Stimulated activated CD8-positive, alpha-beta memory T cell treated with anti-CD3 and anti-CD28 coated beads, Interleukin-15, amount 100 ng/mL, for 48 hours (primary cell): ENCODE data around the gene CCDC57.
A peak's percentile ranks its signal among the peaks of the same experiment; 100 is the strongest.

Source experiments
- DNase-seq, 2 donors: peaks; one replicate each; pipeline ENCODE4 v3.0.0-alpha.2; 2020; ENCODE audit warnings: low read depth in 2 of 2

The CCDC57 gene

DNA sequence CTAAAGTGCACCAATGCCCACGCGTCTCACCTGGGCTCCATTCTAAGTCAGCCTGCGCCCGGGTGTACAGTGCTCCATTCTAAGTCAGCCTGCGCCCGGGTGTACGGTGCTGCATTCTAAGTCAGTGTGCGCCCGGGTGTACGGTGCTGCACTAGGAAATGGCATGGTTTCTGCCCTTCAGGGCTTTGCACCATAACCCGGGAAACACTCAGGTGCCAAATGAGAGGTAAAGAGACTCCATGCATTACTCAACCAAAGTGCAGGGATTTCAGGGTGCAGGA lies 85.4 kb downstream of the CCDC57 start:
- no peak for DNase-seq

DNA sequence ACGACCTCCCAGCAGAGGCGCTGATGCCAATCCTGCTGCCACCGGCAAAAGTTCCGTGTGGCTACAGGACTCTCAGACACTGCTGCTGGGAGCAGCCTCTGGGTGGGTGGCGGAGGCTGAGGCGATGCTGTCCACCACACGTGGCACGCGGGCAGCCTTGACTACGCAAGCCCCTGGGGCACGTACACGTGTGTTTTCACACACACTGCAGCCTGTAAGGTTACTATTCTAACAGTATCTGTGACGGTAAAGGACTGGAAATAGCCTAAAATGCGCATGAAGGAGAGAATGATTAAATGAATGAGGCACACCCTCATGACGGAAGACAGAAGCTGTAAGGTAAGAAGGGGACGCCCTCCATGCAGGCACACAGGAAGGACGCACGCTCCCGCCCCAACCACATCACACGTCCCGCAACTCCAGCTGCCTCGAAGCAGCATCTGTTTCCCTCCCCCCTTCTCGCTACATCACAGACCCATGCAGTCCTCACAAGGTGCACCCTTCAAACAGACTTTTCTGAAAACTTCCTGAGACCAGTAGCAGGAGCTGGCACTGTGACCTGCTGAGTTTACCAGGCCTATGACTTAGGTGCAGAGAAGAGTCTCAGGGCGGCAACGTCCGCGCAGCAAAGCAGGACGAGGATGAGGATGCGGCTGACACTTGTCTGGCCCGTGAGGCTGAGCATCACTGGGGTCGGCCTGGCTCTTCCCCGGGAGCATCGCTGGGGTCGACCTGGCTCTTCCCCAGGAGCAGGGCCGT lies 85.9 kb downstream of the CCDC57 start:
- peak in 1 of 2 donors; percentile 37 for DNase-seq

DNA sequence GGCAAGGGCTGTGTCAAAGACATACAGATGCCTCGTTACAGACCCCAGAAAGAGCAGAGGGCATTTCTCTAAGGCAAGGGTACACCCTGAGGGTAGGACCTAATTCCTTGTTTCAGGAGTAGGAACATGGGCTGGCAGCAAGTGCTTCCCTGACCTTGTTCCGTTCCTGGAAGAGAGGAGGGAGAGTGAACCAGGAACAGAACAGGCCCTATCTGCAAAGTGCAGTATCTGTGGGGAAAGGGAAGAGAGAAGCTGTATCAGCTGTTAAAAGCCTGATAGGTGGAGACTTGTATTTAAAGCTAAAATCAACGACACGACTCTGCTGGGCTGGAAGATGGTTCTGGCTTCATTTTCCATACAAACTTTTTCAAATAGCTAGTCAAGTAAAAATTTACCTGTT lies 88.5 kb downstream of the CCDC57 start:
- no peak for DNase-seq

DNA sequence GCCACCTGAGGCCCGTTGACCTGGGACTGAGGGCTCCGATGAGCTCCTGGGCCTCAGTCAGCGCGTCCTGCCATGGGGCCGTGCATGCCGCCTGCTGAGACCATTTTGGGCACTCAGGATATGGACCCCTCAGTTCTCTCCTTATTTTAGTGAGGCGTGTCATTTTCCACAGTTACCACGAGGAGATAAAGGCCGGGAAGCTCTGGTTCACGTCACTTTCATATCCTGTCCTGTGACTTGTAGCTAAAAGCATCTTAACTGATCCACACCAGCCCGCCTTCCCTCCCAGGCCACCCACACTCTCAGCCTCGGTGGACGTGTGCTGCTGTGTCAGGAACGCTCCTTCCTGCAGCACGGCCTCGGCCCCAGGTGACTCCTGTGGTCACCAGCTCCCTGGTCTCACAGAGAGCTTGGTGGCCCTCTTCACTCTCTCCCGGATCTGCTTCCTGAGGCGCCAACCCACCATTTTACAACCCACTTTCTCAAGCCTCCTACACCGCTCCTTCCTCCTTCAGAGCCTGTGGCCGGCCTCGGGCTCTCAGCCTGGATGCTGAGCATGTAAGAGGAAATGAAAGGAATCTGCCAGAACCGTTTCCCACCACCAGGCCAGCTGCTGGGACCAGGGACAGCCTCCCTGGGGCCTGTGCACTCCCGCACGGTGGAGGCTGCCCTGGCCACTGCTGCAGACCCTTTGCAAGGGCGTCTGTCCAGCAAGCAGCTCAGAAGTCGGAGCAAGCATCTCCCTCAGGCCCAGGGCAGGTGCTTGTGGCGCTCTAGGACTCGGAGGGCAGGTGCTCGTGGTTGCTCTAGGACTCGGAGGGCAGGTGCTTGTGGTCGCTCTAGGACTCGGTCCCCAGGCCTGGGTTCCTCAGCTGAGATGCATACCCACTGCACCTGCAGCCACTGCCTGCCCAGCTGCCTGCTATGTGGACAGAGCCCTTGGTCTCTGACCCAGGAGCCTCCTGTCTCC lies 90.7 kb downstream of the CCDC57 start:
- no peak for DNase-seq

DNA sequence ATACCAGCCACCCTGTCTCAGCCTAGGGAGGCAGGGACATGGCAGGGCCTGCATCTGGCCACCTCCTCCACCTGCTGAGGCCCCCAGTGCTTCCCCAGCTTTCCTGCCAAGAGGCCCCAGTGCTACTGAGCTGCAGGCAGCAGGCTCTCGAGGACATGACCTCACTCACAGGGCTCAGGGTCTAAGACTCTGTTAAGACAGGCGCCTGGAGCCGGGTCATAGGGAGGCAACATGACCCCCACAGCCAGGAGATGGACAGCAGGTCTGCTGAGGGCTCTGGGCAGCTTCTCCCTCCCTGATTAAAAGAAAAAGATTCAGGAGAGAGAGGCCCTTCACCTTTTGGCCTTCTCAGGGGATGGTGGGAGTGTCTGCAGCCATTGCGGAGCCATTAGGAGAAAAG lies 91.4 kb downstream of the CCDC57 start:
- DNase-seq: no peak

DNA sequence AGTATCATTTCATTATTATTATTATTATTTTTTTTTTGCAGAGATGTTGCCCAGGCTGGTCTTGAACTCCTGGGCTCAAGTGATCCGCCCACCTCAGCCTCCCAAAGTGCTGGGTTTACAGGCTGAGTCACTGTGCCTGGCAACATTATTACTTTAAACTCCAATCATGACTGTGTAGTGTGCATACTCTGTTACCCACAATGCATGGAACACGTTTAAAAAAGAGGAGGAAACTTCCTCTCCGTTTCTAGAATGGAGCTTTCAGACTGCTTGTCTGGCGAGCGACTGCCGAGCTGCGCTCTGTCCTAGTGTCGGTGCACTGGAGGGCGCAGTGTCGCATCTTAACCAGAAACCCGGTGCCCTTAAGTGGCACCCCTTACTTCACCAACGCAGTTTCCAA lies 92.5 kb downstream of the CCDC57 start:
- DNase-seq: no peak

DNA sequence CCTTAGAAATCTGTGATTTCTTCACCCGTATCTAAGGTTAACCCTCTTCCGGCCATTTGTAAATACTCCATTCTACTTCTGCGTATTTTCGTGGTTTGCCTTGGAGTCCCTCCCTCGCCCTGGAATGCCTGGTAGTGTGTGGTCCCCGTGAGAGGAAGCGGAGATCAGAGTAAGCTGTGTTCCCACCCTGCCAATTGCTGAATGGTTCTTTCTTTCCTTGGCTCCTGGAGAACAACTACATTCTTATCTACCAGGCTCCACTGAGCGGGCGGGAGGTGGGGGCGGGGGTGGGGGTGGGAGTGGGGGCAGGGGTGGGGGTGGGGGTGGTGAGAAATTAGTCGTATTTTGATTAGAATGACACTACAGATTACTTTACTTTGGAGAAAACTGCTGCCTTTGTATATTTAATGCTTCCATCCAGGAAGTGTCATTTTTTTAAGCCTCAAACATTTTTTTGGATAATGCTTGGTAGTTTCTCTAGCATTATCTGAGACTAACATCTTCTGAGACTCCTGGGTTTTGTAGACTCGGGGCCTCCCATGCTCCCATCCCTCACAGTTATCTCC lies 93.7 kb downstream of the CCDC57 start:
- DNase-seq: no peak

DNA sequence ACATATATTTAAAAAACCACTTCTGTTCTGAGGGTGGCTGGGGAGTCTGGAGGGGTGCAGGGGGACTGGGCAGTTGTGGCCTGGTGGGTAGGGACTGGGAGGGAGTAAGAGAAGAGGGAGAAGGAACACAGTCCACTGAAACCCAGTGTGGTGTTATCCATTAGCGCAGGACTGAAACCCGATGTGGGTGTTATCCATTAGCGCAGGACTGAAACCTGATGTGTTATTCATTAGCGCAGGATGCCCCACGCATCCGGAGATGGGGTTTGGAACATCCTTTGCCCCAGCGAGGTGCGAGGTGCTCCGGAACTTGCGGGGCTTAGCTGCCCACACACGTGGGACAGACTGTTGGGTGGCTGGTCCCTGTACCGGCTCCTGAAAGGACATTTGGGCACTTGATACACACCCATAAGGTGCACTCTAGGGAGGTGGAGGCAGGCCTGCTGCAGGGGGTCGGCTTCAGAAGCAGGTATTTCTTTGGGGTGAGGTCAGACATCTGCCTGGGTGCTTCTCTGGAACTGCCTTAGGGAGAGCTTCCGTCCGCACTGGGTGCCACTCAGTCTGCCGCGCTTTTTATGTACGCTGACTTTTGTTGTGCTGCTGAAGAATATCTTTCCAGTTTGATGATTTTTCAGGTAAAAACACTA lies 94.4 kb downstream of the CCDC57 start:
- no peak for DNase-seq

DNA sequence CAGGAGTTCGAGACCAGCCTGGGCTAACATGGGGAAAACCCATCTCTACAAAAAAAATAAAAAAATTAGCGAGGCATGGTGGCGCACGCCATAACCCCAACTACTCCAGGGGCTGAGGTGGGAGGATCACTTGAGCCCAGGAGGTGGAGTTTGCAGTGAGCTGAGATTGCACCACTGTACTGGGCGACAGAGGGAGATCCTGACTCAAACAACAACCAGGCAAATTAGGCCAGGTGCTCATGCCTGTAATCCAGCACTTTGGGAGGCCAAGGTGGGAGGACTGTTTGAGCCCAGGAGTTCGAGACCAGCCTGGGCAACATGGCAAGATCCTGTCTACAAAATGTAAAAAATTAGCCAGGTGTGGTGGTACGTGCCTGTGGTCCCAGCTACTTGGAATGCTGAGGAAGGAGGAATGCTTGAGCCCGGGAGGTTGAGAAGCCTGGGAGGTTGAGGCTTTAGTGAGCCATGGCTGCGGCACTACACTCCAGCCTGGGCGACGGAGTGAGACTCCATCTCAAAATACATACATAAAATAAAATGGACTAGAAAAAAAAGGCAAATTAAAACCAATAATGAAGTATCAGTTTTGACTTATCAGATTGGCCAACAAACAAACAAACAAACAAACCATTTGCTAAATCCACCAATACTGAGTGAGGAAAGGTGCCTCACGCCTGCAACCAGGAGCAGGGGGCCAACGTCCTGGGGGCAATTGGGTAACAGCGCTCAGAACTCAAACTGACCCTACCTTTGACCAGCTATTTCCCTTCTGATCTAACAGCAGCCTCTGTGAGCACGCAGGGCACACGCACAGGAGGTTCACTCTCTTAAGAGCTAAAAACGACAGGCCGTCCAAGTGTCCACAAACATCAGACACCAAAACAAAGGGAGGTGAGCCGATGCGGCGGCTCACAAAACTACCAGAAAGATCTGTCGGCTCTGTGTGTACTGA lies 95.2 kb downstream of the CCDC57 start:
- no peak for DNase-seq

DNA sequence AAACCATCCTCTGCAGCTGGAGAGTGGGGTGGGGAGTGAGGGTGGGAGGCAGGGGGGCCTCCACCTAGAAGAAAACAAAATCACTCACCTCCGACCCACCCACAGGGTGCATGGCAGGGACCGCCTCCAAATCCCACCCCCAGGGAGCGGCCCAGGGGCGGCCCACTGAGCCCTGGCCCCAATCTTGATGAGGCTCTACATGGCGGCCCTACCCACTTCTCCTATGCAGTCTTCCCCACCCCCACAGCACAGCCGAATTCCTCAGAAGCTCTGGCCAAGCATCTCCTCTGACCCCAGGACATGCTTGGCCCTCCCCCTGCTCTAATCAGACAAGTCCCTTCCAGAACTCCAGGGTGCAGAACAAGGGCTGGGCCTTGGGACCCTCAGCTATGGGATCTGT lies 96.4 kb downstream of the CCDC57 start:
- no peak for DNase-seq

DNA sequence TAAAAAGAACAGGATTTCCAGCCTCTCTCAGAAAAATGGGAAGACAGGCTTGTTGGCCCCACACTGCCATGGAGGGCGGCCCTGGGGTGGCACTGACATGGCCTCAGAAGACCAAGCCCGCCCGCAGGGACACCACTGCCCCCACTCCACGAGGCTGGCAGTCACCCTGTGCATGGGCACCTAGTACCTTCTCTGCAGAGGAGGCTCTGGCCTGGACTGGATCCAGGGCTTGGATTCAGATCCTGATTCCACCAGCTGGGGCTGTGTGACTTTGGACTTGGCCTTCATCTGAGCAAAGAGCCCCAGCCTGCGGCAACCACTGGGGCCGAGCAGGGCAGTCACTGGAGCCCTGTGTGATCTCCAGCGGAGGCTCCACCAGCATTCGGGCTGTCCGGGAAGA lies 97.8 kb downstream of the CCDC57 start:
- no peak for DNase-seq

DNA sequence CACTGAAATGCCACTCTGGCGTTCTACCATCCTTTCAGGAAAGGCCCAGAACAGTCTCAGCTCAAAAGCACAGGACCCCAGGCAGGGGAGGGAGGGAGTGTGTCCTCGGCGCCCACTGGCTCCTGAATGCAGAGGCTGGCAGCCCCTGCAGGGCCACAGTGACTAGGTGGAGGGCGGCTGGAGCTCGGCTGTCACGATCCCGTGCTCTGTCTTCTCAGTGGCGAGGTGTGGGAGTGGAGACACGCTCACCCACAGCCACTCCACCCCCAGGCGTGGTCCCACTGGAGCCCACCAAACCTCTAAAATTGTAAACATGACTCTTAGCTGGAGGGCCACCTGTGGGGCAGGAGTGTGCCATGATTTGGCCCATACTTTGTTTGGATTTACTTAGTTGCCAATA lies 98.2 kb downstream of the CCDC57 start:
- DNase-seq: no peak

DNA sequence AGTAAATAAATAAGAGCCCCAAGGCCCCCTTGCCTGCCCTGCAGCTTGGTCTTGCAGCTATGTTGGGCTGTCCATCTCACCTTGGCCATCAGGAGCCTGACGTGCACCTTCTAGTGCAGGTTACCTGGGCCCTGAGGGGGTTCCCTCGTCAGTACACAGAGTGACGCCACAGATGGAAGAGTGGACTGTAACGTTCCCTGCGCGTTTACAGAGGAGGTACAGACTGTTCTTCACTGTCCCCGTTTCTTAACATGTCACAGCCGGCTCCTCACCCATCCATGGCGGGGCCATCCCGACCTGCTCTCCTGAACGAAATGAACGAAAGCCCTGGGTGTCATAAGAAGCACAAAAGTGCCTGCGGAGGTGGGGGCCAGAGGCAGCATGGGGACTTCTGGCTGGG lies 98.7 kb downstream of the CCDC57 start:
- no peak for DNase-seq

DNA sequence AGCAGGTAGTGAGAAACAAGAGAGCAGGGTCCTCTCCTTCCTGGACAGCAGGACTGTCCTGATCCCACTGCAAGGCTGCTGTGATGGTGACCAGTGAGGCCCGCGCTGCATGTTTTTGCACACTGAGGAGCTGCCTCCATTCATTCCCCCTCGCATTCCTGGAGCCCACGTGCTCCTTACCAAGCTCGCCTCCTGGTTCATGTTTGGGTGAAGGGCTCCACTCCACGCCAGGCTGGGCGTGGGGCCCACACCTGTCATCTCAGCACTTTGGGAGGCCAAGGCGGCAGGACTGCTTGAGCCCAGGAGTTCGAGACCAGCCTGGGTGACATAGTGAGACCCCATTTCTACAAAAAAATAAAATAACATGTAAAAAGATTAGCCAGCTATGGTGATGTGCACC lies 99.2 kb downstream of the CCDC57 start:
- no peak for DNase-seq

DNA sequence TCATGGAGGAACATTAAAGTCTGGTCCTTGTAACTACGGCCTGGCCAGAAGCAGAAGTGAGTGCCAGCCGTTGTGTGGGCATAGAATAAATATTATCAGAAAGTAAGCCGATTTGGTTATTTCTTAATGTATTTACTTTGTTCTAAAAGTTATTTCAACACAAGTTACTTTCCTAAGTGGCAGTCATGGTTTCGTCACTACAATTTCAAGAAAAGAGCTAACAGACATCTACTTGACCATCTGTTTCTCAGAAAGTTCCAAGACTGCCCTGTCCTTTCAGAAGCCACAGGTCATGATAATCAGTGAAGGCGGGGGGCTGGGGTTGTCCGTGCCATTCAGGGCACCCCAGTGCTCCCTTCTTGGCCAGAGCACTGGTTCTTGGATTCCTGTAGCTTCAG lies 99.7 kb downstream of the CCDC57 start:
- DNase-seq: no peak

DNA sequence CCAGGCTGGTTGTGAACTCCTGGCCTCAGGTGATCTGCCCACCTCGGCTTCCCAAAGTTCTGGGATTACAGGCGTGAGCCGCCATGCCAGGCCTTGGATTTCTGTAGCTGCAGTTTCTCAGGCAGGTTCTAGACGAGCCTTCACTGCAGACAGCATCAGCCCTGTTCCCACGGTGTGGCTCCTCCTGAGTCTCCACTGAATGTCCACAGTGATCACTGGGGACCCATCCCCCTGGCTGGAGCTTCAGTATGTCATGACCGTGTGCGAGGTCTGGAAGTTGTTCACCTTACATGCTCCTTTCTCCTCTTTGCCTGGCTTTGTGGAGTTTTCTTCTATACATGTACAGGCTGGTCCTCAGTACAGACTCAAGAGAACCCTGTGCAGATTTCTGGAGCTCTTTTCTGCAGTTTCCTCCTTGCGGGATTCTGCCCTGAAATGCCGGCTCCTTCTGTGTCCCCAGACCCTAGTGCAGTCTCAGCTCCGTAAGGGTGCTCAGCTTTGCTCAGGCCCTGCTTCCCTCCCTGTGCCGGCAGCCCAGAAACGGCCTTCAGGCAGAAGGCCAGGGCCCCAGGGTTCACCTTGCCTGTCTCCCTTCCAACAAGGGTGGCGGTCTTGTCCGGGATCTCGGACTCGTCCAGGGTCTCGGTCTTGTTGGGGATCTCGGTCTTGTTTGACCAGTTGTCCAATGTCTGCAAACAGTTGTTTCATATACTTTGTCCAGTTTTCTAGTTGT lies 100.3 kb downstream of the CCDC57 start:
- no peak for DNase-seq

DNA sequence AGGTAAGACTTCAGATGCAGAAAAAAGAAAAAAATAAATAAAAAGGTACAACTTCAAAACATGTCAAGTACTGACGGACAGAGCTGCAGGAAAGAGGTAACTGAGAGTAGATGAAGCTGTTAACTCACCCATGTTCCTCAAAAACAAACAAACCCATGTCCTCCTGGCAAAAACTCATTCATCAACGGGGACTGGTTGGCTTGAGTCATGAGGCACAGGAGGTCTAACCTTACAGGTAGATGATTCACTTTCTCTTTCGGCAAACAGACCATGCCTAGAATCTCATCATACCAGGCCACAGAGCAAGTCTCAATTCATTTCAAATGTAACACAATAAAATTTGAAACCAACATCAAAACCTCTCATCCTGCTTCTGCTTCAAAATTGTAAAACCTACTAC lies 102.3 kb downstream of the CCDC57 start:
- DNase-seq: no peak

DNA sequence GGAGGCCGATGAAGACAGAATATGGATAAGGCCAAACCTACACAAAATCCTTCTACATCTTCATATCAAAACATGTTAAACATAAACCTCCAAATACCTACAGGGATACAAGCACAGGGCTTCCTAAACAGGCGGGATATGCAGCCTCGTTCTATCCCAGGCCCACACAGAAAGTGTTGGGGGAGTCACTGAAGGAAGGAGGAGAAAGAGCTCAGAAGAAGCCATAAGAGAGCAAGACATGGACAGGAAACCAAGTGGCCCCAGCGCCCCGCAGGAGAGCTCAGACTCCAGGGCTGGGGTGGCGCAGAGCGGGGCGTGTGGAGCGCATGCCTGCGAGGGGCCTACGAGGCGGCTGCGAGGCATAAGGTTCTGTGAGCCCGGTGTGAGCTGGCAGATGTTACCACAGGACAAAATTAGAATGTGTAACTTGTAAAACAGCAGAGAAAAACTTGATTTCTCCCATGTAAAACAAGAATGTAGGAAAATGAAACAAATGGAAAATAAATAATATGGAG lies 103.6 kb downstream of the CCDC57 start:
- DNase-seq: no peak

DNA sequence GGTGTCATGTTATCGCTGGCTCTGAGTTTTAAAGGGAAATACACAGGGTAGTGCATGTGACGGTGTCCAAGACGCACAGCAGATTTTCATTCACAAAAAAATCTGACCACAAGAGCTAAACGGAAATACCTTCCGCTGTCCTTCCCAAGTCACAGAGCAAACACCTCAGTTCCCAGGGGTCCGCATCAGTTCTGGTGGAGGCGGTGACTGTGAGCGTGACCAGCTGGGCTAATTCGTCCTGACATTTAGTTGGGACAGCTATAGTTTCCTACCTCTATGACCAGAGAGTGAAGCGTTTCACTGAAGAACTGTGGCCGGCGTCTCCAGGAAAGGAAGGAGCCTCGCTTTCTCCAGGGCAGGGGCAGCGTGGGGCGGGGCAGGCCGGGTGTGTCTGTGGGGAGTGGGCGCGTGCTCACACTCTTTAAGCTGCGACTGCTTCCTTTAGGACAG lies 104.1 kb downstream of the CCDC57 start:
- DNase-seq: no peak

DNA sequence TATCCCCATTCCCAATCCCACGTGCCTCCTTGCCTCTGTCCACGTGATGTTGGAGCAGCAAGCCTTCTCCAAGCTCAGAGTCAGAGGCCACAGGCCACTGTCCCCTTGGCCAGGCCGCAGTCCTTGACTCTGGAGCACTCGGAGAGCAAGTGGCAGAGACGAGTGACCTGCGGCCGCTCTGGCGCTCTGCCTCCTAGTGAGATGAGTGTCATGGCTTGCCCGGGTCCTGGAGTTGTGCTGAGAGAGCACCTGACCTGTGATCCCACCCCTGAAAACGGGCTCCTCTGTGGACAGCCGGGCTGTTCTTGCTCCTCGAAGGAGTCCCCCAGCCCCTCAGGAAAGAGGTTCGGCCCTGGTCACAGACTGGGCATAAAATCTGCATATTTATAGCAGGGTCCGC lies 104.6 kb downstream of the CCDC57 start:
- no peak for DNase-seq
